Measurements from ENCODE around the gene MFNG.

Gene MFNG

GRCh38 chr22:37435970-37436603 is 50.1 kb downstream of the MFNG start:
- no peak overlapping the region for H3K4me3 ChIP-seq (ENCODE audit: low read depth, low read length)
- no peak for DNase-seq (ENCODE audit: low read depth)
- TF ChIP-seq CTCF (conservative IDR thresholded peaks at IDR 0.05; ENCODE audit: low read depth, low read length): no peak

- no peak for TF ChIP-seq CTCF (conservative IDR thresholded peaks at IDR 0.05; ENCODE audit: low read depth, low read length)
- DNase-seq (ENCODE audit: low read depth): no peak
- no peak overlapping the region for H3K4me3 ChIP-seq (ENCODE audit: low read depth, low read length)
Observed at GRCh38 chr22:37433786-37434185, 52.4 kb downstream of the MFNG start.

GRCh38 chr22:37432708-37433054 is 53.5 kb downstream of the MFNG start:
- TF ChIP-seq CTCF (conservative IDR thresholded peaks at IDR 0.05; ENCODE audit: low read depth, low read length): no peak
- no peak overlapping the region for H3K4me3 ChIP-seq (ENCODE audit: low read depth, low read length)
- DNase-seq (ENCODE audit: low read depth): no peak

- H3K4me3 ChIP-seq (ENCODE audit: low read depth, low read length): no peak overlapping the region
- peak; percentile 98 for DNase-seq (ENCODE audit: low read depth)
- no peak for TF ChIP-seq CTCF (conservative IDR thresholded peaks at IDR 0.05; ENCODE audit: low read depth, low read length)
Observed at GRCh38 chr22:37431801-37432707, 54.1 kb downstream of the MFNG start.

GRCh38 chr22:37431366-37431765 is 54.8 kb downstream of the MFNG start:
- no peak for DNase-seq (ENCODE audit: low read depth)
- H3K4me3 ChIP-seq (ENCODE audit: low read depth, low read length): no peak overlapping the region
- no peak for TF ChIP-seq CTCF (conservative IDR thresholded peaks at IDR 0.05; ENCODE audit: low read depth, low read length)

- no peak overlapping the region for H3K4me3 ChIP-seq (ENCODE audit: low read depth, low read length)
- no peak for TF ChIP-seq CTCF (conservative IDR thresholded peaks at IDR 0.05; ENCODE audit: low read depth, low read length)
Observed at GRCh38 chr22:37430941-37431340, 55.2 kb downstream of the MFNG start.

More at GRCh38 chr22:37430941-37431340, 55.2 kb downstream of the MFNG start:
- no peak for DNase-seq (ENCODE audit: low read depth)
